Measurements from ENCODE around the gene CD101.
A peak's percentile ranks its signal among the peaks of the same experiment; 100 is the strongest.

Gene CD101

GRCh38 chr1:116987256-116987555, 14.4 kb upstream of the CD101 start:
- TF ChIP-seq CTCF (IDR thresholded peaks at IDR 0.05), result no peak
- DNase-seq, result no peak
- no peak overlapping the region for H3K4me3 ChIP-seq
- no peaks in the 10 kb centered on the region for H3K36me3 ChIP-seq
- H3K27ac ChIP-seq, result no peak overlapping the region
- H3K27me3 ChIP-seq, result no peaks in the 10 kb centered on the region
- no peaks in the 10 kb centered on the region for H3K9me3 ChIP-seq
- intact Hi-C loops (cut with DNase I; ENCODE audit: low total_unique reads), result no loop called here
- peaks cover 0 to 4% (median 0%) of the 10 kb centered on the region in 4 donors for H3K4me1 ChIP-seq

- Histone ChIP-seq H3K4me1 (no peaks in the 10 kb centered on the region), H3K27ac (no peak overlapping the region), H3K36me3 (no peaks in the 10 kb centered on the region), H3K27me3 (no peaks in the 10 kb centered on the region), H3K9me3 (no peaks in the 10 kb centered on the region), H3K4me3 (no peak overlapping the region)
- intact Hi-C loops (cut with DNase I; ENCODE audit: low total_unique reads), result no loop called here
- no peak for TF ChIP-seq CTCF (IDR thresholded peaks at IDR 0.05)
- no peak for DNase-seq
Measured at GRCh38 chr1:116988248-116988647, 13.3 kb upstream of the CD101 start.

- Histone ChIP-seq H3K27ac (no peak overlapping the region), H3K4me1 (no peaks in the 10 kb centered on the region), H3K27me3 (no peaks in the 10 kb centered on the region), H3K4me3 (no peak overlapping the region), H3K9me3 (no peaks in the 10 kb centered on the region), H3K36me3 (no peaks in the 10 kb centered on the region)
- DNase-seq, result no peak
- intact Hi-C loops (cut with DNase I; ENCODE audit: low total_unique reads), result no loop called here
- TF ChIP-seq CTCF (IDR thresholded peaks at IDR 0.05), result no peak
Measured at GRCh38 chr1:116988908-116989307, 12.7 kb upstream of the CD101 start.

- Histone ChIP-seq H3K27ac (no peak overlapping the region), H3K9me3 (no peaks in the 10 kb centered on the region), H3K27me3 (no peaks in the 10 kb centered on the region), H3K4me3 (no peak overlapping the region), H3K36me3 (no peaks in the 10 kb centered on the region), H3K4me1 (no peaks in the 10 kb centered on the region)
- no peak for DNase-seq
- no peak for TF ChIP-seq CTCF (IDR thresholded peaks at IDR 0.05)
- intact Hi-C loops (cut with DNase I; ENCODE audit: low total_unique reads), result no loop called here
Measured at GRCh38 chr1:116989835-116990234, 11.7 kb upstream of the CD101 start.

- peak; percentile 77 to 88 for DNase-seq
- Histone ChIP-seq H3K4me1 (no peaks in the 10 kb centered on the region), H3K9me3 (no peaks in the 10 kb centered on the region), H3K27me3 (no peaks in the 10 kb centered on the region), H3K4me3 (no peak overlapping the region), H3K27ac (no peak overlapping the region), H3K36me3 (no peaks in the 10 kb centered on the region)
- TF ChIP-seq CTCF (IDR thresholded peaks at IDR 0.05), result no peak
- intact Hi-C loops (cut with DNase I; ENCODE audit: low total_unique reads), result no loop called here
Measured at GRCh38 chr1:116990612-116991151, 10.9 kb upstream of the CD101 start.

GRCh38 chr1:116991171-116991845, 10.3 kb upstream of the CD101 start:
- H3K36me3 ChIP-seq, result no peaks in the 10 kb centered on the region
- no peak for TF ChIP-seq CTCF (IDR thresholded peaks at IDR 0.05)
- no peak overlapping the region for H3K27ac ChIP-seq

More at GRCh38 chr1:116991171-116991845, 10.3 kb upstream of the CD101 start:
- H3K4me3 ChIP-seq, result no peak overlapping the region
- H3K27me3 ChIP-seq, result no peaks in the 10 kb centered on the region
- no peaks in the 10 kb centered on the region for H3K4me1 ChIP-seq
- intact Hi-C loops (cut with DNase I; ENCODE audit: low total_unique reads), result no loop called here
- H3K9me3 ChIP-seq, result no peaks in the 10 kb centered on the region
- DNase-seq, result no peak
